ENCODE measurements around the gene MAFB.

GRCh38 chr20:40640667-40641066 lies 48.4 kb downstream of the MAFB start:
- TF ChIP-seq CTCF (IDR thresholded peaks at IDR 0.05) (no peak), POLR2A (IDR thresholded peaks at IDR 0.05) (no peak), POLR2AphosphoS5 (IDR thresholded peaks at IDR 0.05) (no peak)
